ENCODE results near the gene DCDC2C.

DCDC2C gene

DNA sequence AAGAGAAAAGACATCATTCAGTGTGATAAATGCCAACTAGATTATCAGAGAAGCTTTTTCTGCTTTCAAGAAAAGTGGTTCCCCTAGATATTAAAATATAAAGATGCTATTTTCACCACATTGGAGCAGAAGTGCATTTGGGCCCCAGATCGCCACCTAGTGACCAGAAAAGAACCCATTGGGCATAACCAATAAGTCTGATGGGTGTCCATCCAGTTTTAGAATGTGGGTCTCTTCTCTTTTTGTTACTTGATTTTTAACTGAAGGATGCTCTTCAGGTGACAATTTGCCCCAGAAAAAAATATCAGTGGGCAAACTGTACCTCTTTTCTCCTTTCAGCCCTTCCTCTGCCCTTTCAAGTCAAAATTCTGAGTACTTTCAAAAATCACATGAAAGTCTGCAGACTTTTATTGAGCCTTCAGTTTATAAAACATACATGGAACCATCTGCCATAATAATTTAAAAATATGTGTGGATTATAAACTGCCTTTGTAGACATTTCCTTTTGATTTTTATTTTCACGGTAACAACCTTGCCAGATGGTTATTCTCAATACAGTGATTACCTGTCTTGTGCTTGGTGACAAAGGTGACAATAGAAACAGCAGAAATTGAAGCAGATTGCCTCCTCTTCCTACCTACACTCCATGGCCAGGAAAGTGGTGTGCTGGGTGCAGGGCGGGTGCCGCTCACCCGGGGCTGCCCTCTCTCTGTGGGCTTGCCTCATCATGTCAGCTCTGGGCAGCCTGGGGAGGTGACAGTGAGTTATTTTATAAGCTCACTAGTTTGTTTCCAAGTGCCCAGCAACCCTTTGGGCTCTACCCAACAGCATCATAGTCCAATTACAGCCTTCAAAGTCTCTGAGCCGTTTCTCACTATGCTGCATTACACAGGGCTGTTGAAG is 124.5 kb downstream of the DCDC2C start:
- TF ChIP-seq, protein P1, sequence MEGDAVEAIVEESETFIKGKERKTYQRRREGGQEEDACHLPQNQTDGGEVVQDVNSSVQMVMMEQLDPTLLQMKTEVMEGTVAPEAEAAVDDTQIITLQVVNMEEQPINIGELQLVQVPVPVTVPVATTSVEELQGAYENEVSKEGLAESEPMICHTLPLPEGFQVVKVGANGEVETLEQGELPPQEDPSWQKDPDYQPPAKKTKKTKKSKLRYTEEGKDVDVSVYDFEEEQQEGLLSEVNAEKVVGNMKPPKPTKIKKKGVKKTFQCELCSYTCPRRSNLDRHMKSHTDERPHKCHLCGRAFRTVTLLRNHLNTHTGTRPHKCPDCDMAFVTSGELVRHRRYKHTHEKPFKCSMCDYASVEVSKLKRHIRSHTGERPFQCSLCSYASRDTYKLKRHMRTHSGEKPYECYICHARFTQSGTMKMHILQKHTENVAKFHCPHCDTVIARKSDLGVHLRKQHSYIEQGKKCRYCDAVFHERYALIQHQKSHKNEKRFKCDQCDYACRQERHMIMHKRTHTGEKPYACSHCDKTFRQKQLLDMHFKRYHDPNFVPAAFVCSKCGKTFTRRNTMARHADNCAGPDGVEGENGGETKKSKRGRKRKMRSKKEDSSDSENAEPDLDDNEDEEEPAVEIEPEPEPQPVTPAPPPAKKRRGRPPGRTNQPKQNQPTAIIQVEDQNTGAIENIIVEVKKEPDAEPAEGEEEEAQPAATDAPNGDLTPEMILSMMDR (IDR thresholded peaks at IDR 0.05; ENCODE audit: low read length, missing control alignments), result peak; percentile 61
- no peak overlapping the region for H3K4me3 ChIP-seq (replicated peaks; ENCODE audit: low read depth, low read length)
- DNase-seq (ENCODE audit: low read depth), result peak; percentile 21

DNA sequence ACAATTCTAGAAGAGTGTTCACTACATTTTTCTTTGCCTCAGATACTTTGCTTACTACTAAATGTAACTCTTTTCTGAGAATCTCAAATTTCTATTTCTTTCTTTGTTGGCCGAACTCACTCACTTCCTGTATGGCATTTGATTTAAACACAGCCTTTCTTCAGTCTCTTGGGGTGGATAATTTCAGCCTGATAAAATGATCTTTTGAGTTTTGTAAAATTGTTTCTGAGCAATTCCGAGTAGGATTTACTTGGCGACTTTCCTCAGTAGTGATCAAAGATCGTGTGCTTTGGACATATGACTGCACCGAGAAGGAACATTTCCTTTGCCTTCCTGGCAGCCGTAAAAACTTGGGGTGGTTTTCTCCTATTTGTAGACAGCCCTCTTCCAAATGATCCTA is 127.4 kb downstream of the DCDC2C start:
- no peak for DNase-seq (ENCODE audit: low read depth)
- H3K4me3 ChIP-seq (replicated peaks; ENCODE audit: low read depth, low read length), result no peak overlapping the region
- TF ChIP-seq, protein P1 (IDR thresholded peaks at IDR 0.05; ENCODE audit: low read length, missing control alignments), result no peak

DNA sequence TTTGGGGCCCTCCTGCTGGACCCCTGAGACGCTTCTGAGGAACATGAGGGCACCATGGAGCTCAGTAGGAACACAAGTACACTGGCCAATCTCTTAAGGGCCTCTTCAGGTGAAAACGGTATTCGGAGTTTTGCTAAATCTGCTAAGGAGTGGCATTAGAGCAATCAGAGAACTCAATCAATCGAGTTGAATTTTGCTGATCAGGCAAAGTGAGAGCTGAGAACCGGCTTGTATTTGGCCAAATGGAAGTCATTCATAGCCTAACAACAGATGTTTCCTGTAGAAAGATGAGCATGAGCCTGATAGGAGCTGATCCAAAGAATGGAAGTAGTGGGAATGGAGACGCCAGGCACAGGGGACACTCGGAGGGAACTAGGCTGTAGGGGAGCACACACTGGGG is 133.7 kb downstream of the DCDC2C start:
- no peak overlapping the region for H3K4me3 ChIP-seq (replicated peaks; ENCODE audit: low read depth, low read length)
- TF ChIP-seq, protein P1 (IDR thresholded peaks at IDR 0.05; ENCODE audit: low read length, missing control alignments), result no peak
- no peak for DNase-seq (ENCODE audit: low read depth)

DNA sequence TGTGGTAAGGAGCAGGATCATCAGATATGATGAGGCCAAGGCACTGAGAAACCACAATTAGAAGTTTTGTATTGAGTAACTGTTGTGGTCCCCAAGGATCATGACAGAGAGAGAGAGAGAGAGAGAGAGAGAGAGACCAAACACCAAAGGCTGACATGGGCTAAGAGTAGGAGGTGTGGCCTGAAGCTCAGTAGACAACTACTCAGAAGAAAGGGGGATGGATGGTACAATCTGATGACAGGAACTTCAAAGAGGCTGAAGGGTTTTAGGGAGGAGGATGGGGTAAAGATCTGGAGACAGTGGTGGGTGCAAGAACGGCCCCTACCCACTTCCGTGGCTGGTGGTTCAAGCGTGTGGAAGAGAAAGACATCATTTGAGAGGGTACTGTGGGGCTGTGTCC is 135.0 kb downstream of the DCDC2C start:
- H3K4me3 ChIP-seq (replicated peaks; ENCODE audit: low read depth, low read length), result no peak overlapping the region
- TF ChIP-seq, protein P1 (IDR thresholded peaks at IDR 0.05; ENCODE audit: low read length, missing control alignments), result no peak
- no peak for DNase-seq (ENCODE audit: low read depth)

DNA sequence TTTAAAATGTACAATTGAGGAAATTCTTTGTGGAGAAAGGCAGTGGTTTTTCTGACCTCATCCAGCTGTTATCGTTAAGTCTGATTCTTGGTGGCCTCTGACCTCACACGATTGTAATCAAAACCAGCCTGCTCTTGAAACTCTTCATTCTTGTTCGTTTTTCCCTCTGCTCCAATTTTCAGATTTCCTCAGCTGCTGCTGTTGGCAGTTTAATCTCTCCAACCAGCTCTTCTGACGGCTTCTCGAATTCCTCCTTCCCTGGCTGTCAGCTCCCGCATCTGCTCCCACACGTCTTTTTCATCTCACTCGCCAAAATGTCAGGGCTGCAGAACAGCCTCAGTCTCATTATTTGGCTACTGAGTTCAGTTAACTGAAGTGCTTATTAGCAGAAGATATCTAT is 136.1 kb downstream of the DCDC2C start:
- TF ChIP-seq, protein P1 (IDR thresholded peaks at IDR 0.05; ENCODE audit: low read length, missing control alignments), result no peak
- no peak overlapping the region for H3K4me3 ChIP-seq (replicated peaks; ENCODE audit: low read depth, low read length)
- no peak for DNase-seq (ENCODE audit: low read depth)

DNA sequence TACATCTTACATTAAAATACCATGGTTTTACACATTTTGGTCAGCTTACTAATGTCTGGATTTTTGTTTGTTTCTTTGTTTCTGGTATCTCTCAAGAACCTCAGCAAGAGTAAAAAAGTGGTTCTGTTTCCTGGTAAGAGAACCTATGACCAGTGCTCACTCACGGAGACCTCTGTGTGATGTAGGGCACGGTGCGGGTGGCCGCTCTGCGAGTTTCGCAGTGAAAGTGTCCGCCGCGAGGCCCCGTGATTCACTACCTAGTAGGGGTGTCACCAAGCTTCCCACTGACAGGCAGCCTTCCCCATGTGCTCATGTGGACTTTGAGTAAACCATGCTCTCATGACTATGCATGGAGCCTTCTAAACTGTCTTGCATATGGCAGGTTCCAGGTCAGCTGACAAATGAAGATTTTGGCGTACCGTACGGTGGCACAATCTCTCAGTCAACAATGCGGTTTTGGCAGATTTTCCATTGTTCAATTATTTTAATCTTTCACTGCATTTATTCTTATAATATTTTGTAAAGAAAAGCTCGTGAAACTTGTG is 137.3 kb downstream of the DCDC2C start:
- no peak for DNase-seq (ENCODE audit: low read depth)
- TF ChIP-seq, protein P1 (IDR thresholded peaks at IDR 0.05; ENCODE audit: low read length, missing control alignments), result no peak
- H3K4me3 ChIP-seq (replicated peaks; ENCODE audit: low read depth, low read length), result no peak overlapping the region
